HG02970 (cell line): ENCODE data around the gene TSTD2.
"Not testable (repeated sequence)": the region's sequence is repeated elsewhere in the genome, so short reads cannot be mapped to it uniquely, and the experiment has no call there.

Source experiments
- ATAC-seq: cut with Tn5 transposase; IDR thresholded peaks from one replicate; pipeline ENCODE4 v1.9.1; 2021; ENCODE audit warnings: mild to moderate bottlenecking, moderate library complexity, moderate number of reproducible peaks; ENCODE audit not compliant: unreplicated experiment, low FRiP score

Gene TSTD2

DNA sequence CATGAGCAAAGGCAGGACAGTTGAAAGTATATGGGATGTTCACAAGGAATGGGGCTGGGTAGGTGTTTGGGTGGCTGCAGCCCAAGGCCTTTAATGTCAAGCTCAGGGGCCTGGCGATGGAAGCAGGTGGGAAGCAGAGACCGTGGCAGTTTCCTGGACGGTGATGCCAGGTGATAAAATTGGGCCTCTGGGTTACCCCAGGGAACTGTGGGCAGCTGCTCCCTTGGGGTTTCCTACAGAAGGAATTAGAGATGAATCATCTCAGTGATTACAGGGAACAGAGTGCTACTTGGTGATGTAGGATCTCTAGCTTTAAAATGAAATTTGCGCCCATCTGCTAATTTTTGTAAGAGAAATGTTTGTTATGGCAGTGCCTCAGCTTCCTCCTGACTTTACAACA lies 39.2 kb downstream of the TSTD2 start:
- ATAC-seq, result no peak

- ATAC-seq, result no peak
These were observed 41.0 kb downstream of the TSTD2 start for GRCh38 chr9:97592126-97592525.

- no peak for ATAC-seq
These were observed 41.6 kb downstream of the TSTD2 start for GRCh38 chr9:97591535-97591934.

- not testable (repeated sequence) for ATAC-seq
These were observed 46.3 kb downstream of the TSTD2 start for GRCh38 chr9:97586909-97587308.

- ATAC-seq, result not testable (repeated sequence)
These were observed 48.4 kb downstream of the TSTD2 start for GRCh38 chr9:97584778-97585177.

- not testable (repeated sequence) for ATAC-seq
These were observed 51.6 kb downstream of the TSTD2 start for GRCh38 chr9:97581590-97581989.

DNA sequence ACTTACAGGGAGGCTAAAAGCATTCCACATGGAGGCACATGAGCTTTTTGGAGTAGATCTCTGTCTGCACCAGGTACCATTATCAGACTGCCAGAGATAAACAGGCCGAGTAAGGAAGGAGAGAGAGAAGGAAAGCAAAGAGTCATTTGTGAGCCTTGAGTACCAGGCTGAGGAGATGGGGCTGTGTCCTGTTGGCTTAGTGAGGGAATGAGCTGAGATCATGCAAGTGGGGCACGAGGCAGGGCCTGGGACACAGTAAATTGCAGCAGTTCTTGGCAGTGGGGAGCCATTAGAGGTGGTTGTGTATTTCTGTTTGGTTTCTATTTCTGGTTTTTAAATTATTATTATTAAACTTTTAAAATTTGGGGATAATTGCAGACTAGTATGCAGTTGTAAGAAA lies 53.3 kb downstream of the TSTD2 start:
- no peak for ATAC-seq

DNA sequence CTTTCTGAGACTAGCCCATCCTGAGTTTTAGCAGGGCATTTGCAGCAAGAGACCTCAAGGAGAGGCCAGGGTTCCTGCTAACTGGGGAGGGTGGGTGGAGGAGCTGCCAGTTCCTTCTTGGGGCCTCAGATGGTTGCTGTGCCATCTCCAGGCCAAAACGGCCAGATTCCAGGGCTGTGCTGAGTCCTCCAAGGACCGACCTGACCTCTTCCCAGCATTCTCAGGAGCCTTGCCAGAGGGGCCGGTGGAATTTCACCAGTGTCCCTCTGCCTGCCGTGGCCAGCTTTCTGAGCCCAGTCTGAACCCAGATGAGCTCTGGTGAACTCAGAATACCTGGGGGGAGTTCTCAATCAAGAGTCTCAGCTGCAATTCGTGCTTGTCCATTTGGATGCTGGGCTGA lies 54.3 kb downstream of the TSTD2 start:
- no peak for ATAC-seq

- no peak for ATAC-seq
These were observed 56.1 kb downstream of the TSTD2 start for GRCh38 chr9:97577051-97577450.

GRCh38 chr9:97575673-97576200 lies 57.4 kb downstream of the TSTD2 start:
- ATAC-seq, result no peak

DNA sequence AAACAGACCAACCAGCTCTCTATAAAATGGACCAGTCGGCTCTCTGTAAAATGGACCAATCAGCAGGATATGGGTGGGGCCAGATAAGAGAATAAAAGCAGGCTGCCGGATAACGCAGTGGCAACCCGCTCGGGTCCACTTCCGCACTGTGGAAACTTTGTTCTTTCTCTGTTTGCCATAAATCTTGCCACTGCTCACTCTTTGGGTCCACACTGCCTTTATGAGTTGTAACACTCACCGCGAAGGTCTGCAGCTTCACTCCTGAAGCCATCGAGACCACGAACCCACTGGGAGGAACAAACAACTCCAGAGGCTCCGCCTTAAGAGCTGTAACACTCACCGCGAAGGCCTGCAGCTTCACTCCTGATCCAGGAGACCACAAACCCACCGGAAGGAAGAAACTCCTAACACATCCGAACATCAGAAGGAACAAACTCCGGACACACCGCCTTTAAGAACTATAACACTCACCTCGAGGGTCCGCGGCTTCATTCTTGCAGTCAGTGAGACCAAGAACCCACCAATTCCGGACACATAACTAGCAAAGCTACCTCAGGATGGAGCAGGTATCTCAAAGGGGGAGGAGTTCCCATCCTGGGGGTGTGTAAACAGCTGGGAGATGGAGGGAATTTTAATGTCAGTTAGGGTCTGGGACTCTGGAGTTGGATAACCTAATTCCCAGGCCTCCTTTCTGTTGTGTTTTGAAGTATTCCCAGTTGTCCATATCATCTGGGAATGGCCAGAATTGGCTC lies 58.1 kb downstream of the TSTD2 start:
- ATAC-seq, result not testable (repeated sequence)

DNA sequence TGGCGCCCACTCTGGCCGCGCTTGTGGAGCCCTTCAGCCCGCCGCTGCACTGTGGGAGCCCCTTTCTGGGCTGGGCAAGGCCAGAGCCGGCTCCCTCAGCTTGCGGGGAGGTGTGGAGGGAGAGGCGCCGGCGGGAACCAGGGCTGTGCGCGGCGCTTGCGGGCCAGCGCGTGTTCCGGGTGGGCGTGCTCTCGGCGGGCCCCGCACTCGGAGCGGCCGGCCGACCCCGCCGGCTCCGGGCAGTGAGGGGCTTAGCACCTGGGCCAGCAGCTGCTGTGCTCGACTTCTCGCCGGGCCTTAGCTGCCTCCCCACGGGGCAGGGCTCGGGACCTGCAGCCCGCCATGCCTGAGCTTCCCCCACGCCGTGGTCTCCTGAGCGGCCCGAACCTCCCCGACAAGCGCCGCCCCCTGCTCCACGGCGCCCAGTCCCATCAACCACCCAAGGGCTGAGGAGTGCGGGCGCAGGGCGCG lies 59.0 kb downstream of the TSTD2 start:
- ATAC-seq, result not testable (repeated sequence)

DNA sequence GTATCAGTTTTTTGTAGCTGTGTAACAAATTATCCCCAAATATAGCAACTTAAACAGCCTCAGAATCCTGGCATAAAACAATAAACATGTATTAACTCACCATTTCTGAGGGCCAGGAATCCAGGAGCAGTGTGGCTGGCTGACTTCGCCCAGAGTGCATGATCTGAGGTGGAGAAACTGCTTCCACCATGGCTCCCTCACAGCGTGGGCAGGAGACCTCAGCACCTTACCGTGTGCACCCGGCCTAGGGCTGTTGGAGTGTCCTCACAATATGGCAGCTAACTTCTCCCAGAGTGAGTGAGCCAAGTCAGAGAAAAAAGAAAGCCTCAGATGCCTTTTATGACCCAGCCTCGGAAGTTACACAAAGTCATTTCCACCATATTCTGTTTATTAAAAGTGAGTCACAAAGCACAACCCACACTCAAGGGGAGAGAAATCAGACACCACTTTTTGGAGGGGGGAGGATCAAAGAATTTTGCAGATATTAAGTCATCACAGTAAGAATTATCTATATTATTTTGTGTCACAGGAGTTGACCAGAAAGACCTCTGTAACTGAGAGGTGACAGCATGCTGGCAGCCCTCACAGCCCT lies 59.6 kb downstream of the TSTD2 start:
- no peak for ATAC-seq

- no peak for ATAC-seq
These were observed 60.2 kb downstream of the TSTD2 start for GRCh38 chr9:97572892-97573365.

DNA sequence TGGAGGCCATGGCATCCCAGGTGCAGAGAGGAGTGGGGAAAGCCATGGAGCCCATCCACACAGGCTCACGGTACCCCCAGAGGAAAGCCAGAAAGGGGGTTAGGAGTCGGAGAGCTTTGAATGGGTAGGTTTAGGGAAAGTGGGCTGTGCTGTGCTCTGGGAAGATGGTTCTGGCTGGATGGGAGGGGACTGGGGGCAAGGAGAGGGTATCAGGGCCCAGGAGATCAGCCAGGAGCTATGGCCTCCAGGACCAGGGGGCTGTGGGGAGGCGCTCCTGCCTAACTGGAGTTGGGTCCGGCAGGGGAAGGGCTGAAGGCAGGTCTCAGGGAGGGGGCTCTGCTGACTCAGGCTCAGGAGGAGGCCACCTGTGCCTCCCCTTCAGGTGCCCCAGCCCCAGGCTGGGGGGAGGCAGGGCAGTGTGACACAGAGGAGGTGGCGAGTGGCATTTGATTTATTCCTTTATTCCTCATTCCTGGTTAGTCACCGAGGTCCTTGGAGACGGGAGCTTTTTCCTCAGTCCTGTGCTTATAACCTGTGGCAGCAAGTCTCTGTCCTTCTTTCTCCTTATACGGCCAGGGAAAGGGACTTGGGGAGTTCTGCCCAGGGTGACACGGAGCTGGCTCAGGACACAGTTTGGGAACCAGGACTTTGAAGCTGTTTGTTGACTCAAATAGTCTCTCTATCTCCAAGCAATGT lies 60.8 kb downstream of the TSTD2 start:
- ATAC-seq, result no peak

- no peak for ATAC-seq
These were observed 61.5 kb downstream of the TSTD2 start for GRCh38 chr9:97571664-97572063.

DNA sequence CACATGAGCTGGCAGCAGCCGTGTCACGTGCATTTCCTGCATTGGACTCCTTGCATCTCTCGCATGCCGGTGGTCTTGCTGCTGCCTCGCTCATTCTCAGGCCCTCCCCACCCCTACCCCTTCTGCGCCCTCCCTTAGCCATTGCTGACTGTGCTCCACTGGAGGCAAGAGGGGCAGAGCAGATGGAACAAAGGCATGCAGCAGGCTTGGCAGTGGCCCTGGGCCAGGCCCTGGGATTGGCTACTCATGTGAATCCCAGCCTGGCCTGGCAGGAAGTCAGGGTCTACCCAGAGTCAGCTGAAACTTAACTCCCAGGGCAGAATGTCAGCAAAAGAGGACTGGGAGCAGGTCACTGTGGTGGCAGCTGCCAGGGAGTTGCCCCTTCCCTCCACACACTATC lies 62.3 kb downstream of the TSTD2 start:
- no peak for ATAC-seq

DNA sequence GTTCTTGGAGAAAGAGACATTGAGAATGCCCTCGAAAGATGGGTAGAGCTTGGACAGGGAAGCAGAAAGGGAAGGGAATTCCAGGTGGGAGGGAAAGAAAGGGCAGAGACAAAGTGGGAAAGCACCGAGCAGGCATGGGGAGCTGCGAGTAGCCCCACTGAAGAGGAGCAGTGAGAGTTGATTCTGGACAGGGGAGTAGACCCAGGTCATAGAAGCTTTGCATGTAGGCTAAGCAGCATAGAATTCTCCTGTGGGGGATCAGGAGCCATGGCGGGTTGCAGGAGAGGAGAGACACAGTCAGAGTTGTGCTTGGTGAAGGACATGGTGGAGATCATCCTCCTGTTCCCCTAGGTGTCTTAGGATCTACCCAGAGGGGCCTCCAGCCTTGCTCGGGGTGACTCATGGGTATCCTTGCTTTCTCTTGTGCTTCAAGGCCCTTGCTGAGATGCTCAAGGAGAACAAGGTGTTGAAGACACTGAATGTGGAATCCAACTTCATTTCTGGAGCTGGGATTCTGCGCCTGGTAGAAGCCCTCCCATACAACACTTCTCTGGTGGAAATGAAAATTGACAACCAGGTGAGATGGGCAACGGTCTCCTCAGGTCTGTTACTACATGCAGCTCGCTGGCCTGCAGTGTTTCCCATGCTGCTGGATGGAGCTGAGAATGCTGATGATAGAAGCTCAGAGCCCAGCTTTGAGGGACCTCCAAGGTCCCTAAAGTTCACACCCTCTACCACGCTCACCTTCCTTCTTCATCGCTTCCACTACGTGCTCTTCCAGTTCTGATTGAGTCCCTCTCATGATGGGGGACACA lies 64.5 kb downstream of the TSTD2 start:
- no peak for ATAC-seq

DNA sequence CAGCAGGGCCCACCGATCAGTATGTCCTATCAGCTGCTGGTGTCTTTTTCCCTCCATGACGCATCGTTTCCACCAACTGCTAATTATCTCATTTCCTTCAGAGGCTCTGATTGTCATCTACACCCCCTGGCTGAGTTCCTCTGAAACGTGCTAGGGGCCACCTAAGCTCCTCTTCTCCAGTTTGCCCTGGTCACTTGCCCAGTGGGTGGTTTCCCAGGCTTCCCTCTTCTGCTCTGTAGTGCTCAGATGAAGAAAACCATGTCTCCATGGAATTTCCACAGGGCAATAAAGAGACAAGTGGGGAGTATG lies 65.3 kb downstream of the TSTD2 start:
- no peak for ATAC-seq

DNA sequence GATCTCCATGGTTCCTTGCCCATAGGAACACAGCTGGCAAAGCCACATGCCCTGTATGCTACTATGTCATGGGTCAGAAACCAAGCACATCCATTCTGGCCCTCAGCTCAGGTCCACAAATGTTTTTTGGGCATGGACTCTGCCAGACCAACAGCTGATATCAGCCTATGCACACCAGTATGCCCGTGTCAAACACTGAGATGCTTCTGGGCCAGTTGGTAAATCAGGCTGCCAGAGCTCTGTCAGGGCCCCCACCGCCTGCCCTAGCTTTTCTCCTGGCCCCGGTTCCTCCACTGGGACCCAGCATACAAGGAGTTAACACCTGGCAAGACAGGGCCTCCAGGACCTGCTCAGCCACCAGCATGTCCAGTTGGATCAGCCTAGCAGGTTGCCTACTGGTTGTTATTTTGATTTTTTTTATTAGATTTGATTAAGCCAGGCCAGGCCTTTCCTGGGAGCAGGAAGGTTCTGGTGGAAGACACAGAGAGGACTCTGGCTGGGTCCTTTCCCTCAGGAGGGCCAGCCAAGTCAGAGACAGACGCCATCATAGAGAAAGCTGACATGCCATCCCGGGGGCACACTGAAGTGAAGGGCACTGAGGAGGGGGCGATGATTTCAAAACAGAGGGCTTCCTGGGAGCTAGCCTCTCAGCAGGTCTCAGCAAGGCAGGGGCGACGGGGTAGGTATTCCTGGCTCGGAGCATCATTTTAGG lies 65.8 kb downstream of the TSTD2 start:
- ATAC-seq, result no peak
